Upper lobe of left lung (tissue), 4 donors: ENCODE results near the gene ADIPOR2.

Source experiments
- POLR2A ChIP-seq, 4 donors: fragments of 450-650 bp; IDR thresholded peaks; one replicate each; pipeline ENCODE4 v1.5.1; 2016 to 2017; ENCODE audit warnings: antibody characterized with exemption in 4 of 4, mild to moderate bottlenecking in 2 of 4
- POLR2AphosphoS5 ChIP-seq, 2 donors: sonication (generic); formaldehyde crosslinking; IDR thresholded peaks; one replicate each; pipeline ENCODE4 v1.5.1; 2017; ENCODE audit warnings: antibody characterized with exemption in 2 of 2
- TF ChIP-seq, protein P1 (sequence below), 6 experiments: fragments of 450-650 bp in 4 of 6; fragments of 200-600 bp in 2 of 6; sonication (generic) in 2 of 6; IDR thresholded peaks; one replicate each; pipeline ENCODE4 v1.5.1; 2016 to 2019; ENCODE audit warnings: antibody characterized with exemption in 6 of 6

DNA sequence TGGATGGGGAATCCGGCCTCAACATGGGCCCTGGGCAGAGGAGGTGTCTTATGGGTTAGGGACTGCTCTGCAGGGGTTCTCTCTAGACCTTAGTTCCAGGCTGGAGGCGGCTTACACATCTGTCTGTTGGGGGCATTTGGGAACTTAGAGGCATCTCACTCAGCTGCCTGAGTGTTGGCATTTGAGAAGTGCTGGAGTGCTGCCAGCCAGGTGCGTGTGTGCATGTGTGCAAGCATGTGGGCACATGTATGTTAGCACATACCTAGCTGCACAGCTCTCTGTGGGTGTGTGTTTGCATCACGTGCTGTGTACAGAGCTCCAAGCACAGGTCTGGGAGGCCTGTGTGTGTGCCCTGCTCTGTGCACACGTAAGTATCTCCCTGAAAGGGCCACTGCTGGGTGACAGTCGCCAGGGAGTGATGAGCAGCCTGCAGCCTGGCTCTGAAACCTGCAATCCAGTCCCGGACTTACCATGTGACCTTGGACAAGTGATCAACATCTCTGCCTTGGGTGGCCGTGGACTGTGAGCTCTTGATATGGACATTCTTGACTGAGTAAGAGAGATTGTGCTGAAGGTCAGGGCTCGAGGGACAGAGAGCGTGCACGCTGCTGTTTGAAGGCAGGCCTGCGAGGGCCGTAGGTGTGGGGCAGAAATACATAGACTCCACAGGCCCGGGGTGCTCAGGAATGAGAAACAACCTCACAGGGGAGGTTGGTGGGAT, 134.7 kb downstream of the ADIPOR2 start:
- TF ChIP-seq, protein P1, sequence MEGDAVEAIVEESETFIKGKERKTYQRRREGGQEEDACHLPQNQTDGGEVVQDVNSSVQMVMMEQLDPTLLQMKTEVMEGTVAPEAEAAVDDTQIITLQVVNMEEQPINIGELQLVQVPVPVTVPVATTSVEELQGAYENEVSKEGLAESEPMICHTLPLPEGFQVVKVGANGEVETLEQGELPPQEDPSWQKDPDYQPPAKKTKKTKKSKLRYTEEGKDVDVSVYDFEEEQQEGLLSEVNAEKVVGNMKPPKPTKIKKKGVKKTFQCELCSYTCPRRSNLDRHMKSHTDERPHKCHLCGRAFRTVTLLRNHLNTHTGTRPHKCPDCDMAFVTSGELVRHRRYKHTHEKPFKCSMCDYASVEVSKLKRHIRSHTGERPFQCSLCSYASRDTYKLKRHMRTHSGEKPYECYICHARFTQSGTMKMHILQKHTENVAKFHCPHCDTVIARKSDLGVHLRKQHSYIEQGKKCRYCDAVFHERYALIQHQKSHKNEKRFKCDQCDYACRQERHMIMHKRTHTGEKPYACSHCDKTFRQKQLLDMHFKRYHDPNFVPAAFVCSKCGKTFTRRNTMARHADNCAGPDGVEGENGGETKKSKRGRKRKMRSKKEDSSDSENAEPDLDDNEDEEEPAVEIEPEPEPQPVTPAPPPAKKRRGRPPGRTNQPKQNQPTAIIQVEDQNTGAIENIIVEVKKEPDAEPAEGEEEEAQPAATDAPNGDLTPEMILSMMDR (IDR thresholded peaks at IDR 0.05), result no peak
- no peak for TF ChIP-seq POLR2A (IDR thresholded peaks at IDR 0.05)
- no peak for TF ChIP-seq POLR2AphosphoS5 (IDR thresholded peaks at IDR 0.05)
